GM18526 (cell line): ENCODE results near the gene SNX25.

Experiments used
- POLR2A ChIP-seq: IDR thresholded peaks from 3 replicates; pipeline ENCODE4 v1.6.1; 2011; ENCODE audit not compliant: insufficient read length; ENCODE audit errors: extremely low read depth

Gene SNX25

GRCh38 chr4:185298728-185299430, 89.5 kb downstream of the SNX25 start:
- TF ChIP-seq POLR2A, result no peak

- TF ChIP-seq POLR2A, result no peak
Measured at GRCh38 chr4:185304541-185304940, 95.1 kb downstream of the SNX25 start.

- no peak for TF ChIP-seq POLR2A
Measured at GRCh38 chr4:185304944-185305690, 95.7 kb downstream of the SNX25 start.

- TF ChIP-seq POLR2A, result no peak
Measured at GRCh38 chr4:185305979-185306442, 96.6 kb downstream of the SNX25 start.

GRCh38 chr4:185307136-185307950, 97.9 kb downstream of the SNX25 start:
- TF ChIP-seq POLR2A, result no peak

- no peak for TF ChIP-seq POLR2A
Measured at GRCh38 chr4:185309770-185310169, 100.4 kb downstream of the SNX25 start.

- no peak for TF ChIP-seq POLR2A
Measured at GRCh38 chr4:185311113-185311888, 101.9 kb downstream of the SNX25 start.

- no peak for TF ChIP-seq POLR2A
Measured at GRCh38 chr4:185312699-185313098, 103.3 kb downstream of the SNX25 start.

GRCh38 chr4:185317880-185318279, 108.5 kb downstream of the SNX25 start:
- TF ChIP-seq POLR2A, result no peak

GRCh38 chr4:185318679-185319078, 109.3 kb downstream of the SNX25 start:
- TF ChIP-seq POLR2A, result no peak

GRCh38 chr4:185322803-185323202, 113.4 kb downstream of the SNX25 start:
- TF ChIP-seq POLR2A, result no peak

- no peak for TF ChIP-seq POLR2A
Measured at GRCh38 chr4:185323606-185324005, 114.2 kb downstream of the SNX25 start.

- no peak for TF ChIP-seq POLR2A
Measured at GRCh38 chr4:185328586-185328985, 119.2 kb downstream of the SNX25 start.

- no peak for TF ChIP-seq POLR2A
Measured at GRCh38 chr4:185332575-185333464, 123.4 kb downstream of the SNX25 start.
